Fibroblast of lung (primary cell): ENCODE results near the gene PALLD. TPM values are rescaled to one million over a fixed set of nuclear protein-coding genes. Genes with fewer than 3 reads are reported as not detected.

ENCODE experiments used
- DNase-seq, 2 donors: peaks; one replicate each; pipeline versions ENCODE4 v3.0.0 to v3.0.0-alpha.2; 2010; ENCODE audit warnings: low read depth in 2 of 2
- H2AFZ ChIP-seq: 2 replicates; pipeline ENCODE4 v1.5.1; 2012; ENCODE audit warnings: low read length, control low read depth, inconsistent platforms
- H3K27ac ChIP-seq: 2 replicates; pipeline ENCODE4 v1.5.1; 2011; ENCODE audit warnings: low read length, control low read depth; ENCODE audit not compliant: insufficient read depth
- H3K27me3 ChIP-seq: 2 replicates; pipeline ENCODE4 v1.5.1; 2011; ENCODE audit warnings: mild to moderate bottlenecking, low read length; ENCODE audit not compliant: control insufficient read depth, insufficient read depth
- H3K36me3 ChIP-seq: 2 replicates; pipeline ENCODE4 v1.5.1; 2011; ENCODE audit warnings: low read length; ENCODE audit not compliant: control insufficient read depth, insufficient read depth
- H3K4me1 ChIP-seq: 2 replicates; pipeline ENCODE4 v1.5.1; 2011; ENCODE audit warnings: low read length; ENCODE audit not compliant: control insufficient read depth, insufficient read depth; ENCODE audit errors: extremely low read depth
- H3K4me2 ChIP-seq: 2 replicates; pipeline ENCODE4 v1.5.1; 2011; ENCODE audit warnings: low read length, control low read depth; ENCODE audit not compliant: insufficient read depth; ENCODE audit errors: extremely low read depth
- H3K4me3 ChIP-seq, 4 experiments: fragments of 200-600 bp in 1 of 4; sonication (generic) in 1 of 4; replicated peaks in 1 of 4; 2 replicates each; pipeline ENCODE4 v1.5.1; 2011 to 2016; ENCODE audit warnings: low read length in 4 of 4, low read depth in 3 of 4, mild to moderate bottlenecking in 3 of 4, control low read depth in 2 of 4, inconsistent platforms in 1 of 4, mixed read lengths in 1 of 4; ENCODE audit not compliant: insufficient read depth in 1 of 4; ENCODE audit errors: control extremely low read depth in 1 of 4
- H3K79me2 ChIP-seq: 2 replicates; pipeline ENCODE4 v1.5.1; 2012; ENCODE audit warnings: mild to moderate bottlenecking, low read length, inconsistent platforms; ENCODE audit not compliant: control insufficient read depth, insufficient read depth
- H3K9ac ChIP-seq: 2 replicates; pipeline ENCODE4 v1.5.1; 2011; ENCODE audit warnings: mild to moderate bottlenecking, low read length, control low read depth; ENCODE audit not compliant: insufficient read depth
- H3K9me3 ChIP-seq: 2 replicates; pipeline ENCODE4 v1.5.1; 2012; ENCODE audit warnings: low read depth, low read length; ENCODE audit not compliant: control insufficient read depth, insufficient read depth
- H4K20me1 ChIP-seq: 2 replicates; pipeline ENCODE4 v1.5.1; 2011; ENCODE audit warnings: low read length; ENCODE audit not compliant: control insufficient read depth, insufficient read depth; ENCODE audit errors: extremely low read depth
- EZH2 ChIP-seq: IDR thresholded peaks from 2 replicates; pipeline ENCODE4 v1.5.1; 2012; ENCODE audit warnings: low read length, control low read depth, mild to moderate bottlenecking; ENCODE audit errors: missing control alignments
- polyA plus RNA-seq, 2 donors: library from polyadenylated mRNA; depleted of rRNA in 1 of 2; stranded (reverse) in 1 of 2; unstranded in 1 of 2; fragments of >200 nt; gene quantifications; 2 replicates each; pipeline ENCODE4 v1.2.1, GENCODE V29; 2011 to 2012; ENCODE audit warnings: missing spikeins in 1 of 2
- total RNA-seq: library from RNA; depleted of rRNA; stranded (reverse); fragments of >200 nt; gene quantifications from 2 replicates; pipeline ENCODE4 v1.2.1, GENCODE V29; 2014
- TF ChIP-seq, protein P1 (sequence below), 2 donors: IDR thresholded peaks in 1 of 2; conservative IDR thresholded peaks in 1 of 2; 1 replicate in 1 of 2; 2 replicates in 1 of 2; pipeline ENCODE4 v1.5.1; 2011 to 2012; ENCODE audit warnings: low read length in 2 of 2, control low read depth in 1 of 2, inconsistent platforms in 1 of 2, low read depth in 1 of 2, mild to moderate bottlenecking in 1 of 2

PALLD gene
- total and polyA plus RNA-seq, 2 donors (not counting 1 experiment from before 2014, with no cell fraction given): 200 to 205 TPM

GRCh38 chr4:168781341-168781740, 284.5 kb downstream of the PALLD start:
- Histone ChIP-seq H3K79me2 (no peaks in the 10 kb centered on the region), H3K4me3 (no peak overlapping the region), H3K9ac (no peak overlapping the region), H3K27ac (no peak overlapping the region), H3K9me3 (no peaks in the 10 kb centered on the region), H3K36me3 (no peaks in the 10 kb centered on the region), H2AFZ (no peak overlapping the region), H3K4me1 (no peaks in the 10 kb centered on the region), H3K27me3 (no peaks in the 10 kb centered on the region), H3K4me2 (no peak overlapping the region), H4K20me1 (no peaks in the 10 kb centered on the region)
- no peak for TF ChIP-seq EZH2
- TF ChIP-seq, protein P1, sequence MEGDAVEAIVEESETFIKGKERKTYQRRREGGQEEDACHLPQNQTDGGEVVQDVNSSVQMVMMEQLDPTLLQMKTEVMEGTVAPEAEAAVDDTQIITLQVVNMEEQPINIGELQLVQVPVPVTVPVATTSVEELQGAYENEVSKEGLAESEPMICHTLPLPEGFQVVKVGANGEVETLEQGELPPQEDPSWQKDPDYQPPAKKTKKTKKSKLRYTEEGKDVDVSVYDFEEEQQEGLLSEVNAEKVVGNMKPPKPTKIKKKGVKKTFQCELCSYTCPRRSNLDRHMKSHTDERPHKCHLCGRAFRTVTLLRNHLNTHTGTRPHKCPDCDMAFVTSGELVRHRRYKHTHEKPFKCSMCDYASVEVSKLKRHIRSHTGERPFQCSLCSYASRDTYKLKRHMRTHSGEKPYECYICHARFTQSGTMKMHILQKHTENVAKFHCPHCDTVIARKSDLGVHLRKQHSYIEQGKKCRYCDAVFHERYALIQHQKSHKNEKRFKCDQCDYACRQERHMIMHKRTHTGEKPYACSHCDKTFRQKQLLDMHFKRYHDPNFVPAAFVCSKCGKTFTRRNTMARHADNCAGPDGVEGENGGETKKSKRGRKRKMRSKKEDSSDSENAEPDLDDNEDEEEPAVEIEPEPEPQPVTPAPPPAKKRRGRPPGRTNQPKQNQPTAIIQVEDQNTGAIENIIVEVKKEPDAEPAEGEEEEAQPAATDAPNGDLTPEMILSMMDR (conservative IDR thresholded peaks at IDR 0.05 in 1 of 2, IDR thresholded peaks at IDR 0.05 in 1 of 2; ENCODE audit: low read depth in 1 of 2, low read length in 2 of 2): no peak
- no peak for DNase-seq

GRCh38 chr4:168781926-168782325, 285.1 kb downstream of the PALLD start:
- no peak overlapping the region for H3K27ac ChIP-seq
- H3K9ac ChIP-seq: no peak overlapping the region
- H3K36me3 ChIP-seq: no peaks in the 10 kb centered on the region
- no peak for TF ChIP-seq EZH2
- TF ChIP-seq, protein P1 (conservative IDR thresholded peaks at IDR 0.05 in 1 of 2, IDR thresholded peaks at IDR 0.05 in 1 of 2; ENCODE audit: low read depth in 1 of 2, low read length in 2 of 2): no peak
- H3K4me2 ChIP-seq: no peak overlapping the region
- no peaks in the 10 kb centered on the region for H3K9me3 ChIP-seq
- H3K4me3 ChIP-seq: no peak overlapping the region
- no peak overlapping the region for H2AFZ ChIP-seq
- no peak for DNase-seq
- no peaks in the 10 kb centered on the region for H4K20me1 ChIP-seq
- H3K27me3 ChIP-seq: no peaks in the 10 kb centered on the region
- H3K79me2 ChIP-seq: no peaks in the 10 kb centered on the region
- H3K4me1 ChIP-seq: no peaks in the 10 kb centered on the region

DNA sequence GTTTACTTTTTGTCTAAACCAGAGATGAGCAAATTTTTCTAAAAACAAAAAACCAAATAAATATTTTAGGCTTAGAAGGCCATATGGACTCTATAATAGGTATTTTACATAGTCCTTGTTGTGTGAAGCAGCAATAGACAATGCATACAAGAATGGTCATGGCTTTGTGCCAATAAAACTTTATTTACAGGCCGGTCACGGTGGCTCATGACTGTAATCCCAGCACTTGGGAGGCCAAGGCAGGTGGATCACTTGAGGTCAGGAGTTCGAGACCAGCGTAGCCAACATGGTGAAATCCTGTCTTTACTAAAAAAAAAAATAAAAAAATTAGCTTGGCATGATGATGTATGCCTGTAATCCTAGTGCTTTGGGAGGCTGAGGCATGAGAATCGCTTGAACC, 285.6 kb downstream of the PALLD start:
- no peak overlapping the region for H3K4me2 ChIP-seq
- no peak for DNase-seq
- H4K20me1 ChIP-seq: no peaks in the 10 kb centered on the region
- TF ChIP-seq, protein P1 (conservative IDR thresholded peaks at IDR 0.05 in 1 of 2, IDR thresholded peaks at IDR 0.05 in 1 of 2; ENCODE audit: low read depth in 1 of 2, low read length in 2 of 2): no peak
- no peak for TF ChIP-seq EZH2
- no peaks in the 10 kb centered on the region for H3K79me2 ChIP-seq
- no peaks in the 10 kb centered on the region for H3K27me3 ChIP-seq
- H3K4me3 ChIP-seq: no peak overlapping the region
- no peaks in the 10 kb centered on the region for H3K4me1 ChIP-seq
- no peak overlapping the region for H3K27ac ChIP-seq
- H2AFZ ChIP-seq: no peak overlapping the region
- no peaks in the 10 kb centered on the region for H3K36me3 ChIP-seq
- no peaks in the 10 kb centered on the region for H3K9me3 ChIP-seq
- no peak overlapping the region for H3K9ac ChIP-seq
